Measurements from ENCODE around the gene HADH. TPM values are rescaled to one million over a fixed set of nuclear protein-coding genes. Genes with fewer than 3 reads are reported as not detected.

HADH gene
- total RNA-seq, 1 donor from 2014 or later: 33.9 TPM

- H3K9me3 Mint-ChIP-seq: no peaks in the 10 kb centered on the region
- H3K27ac Mint-ChIP-seq: no peak overlapping the region
- DNase-seq (ENCODE audit: low spot score): no peak
- intact Hi-C loops (cut with micrococcal nuclease): no loop called here
- H3K4me3 Mint-ChIP-seq: no peak overlapping the region
- peaks cover 50% of the 10 kb centered on the region for H3K36me3 Mint-ChIP-seq (ENCODE audit: low read depth)
- peaks cover 36% of the 10 kb centered on the region for H3K4me1 Mint-ChIP-seq (ENCODE audit: low read depth)
- H3K27me3 Mint-ChIP-seq (ENCODE audit: insufficient read depth): no peaks in the 10 kb centered on the region
Observed at GRCh38 chr4:108024085-108024877, 34.6 kb downstream of the HADH start.

- Mint-ChIP-seq H3K4me3 (no peak overlapping the region), H3K36me3 (ENCODE audit: low read depth) (peaks cover 45% of the 10 kb centered on the region), H3K27ac (no peak overlapping the region), H3K9me3 (no peaks in the 10 kb centered on the region), H3K27me3 (ENCODE audit: insufficient read depth) (no peaks in the 10 kb centered on the region), H3K4me1 (ENCODE audit: low read depth) (peaks cover 41% of the 10 kb centered on the region)
- DNase-seq (ENCODE audit: low spot score): no peak
- intact Hi-C loops (cut with micrococcal nuclease): no loop called here
Observed at GRCh38 chr4:108024878-108025165, 35.1 kb downstream of the HADH start.

- H3K27ac Mint-ChIP-seq: peak overlapping the region; percentile 76
- H3K9me3 Mint-ChIP-seq: peaks cover 5% of the 10 kb centered on the region
- peaks cover 48% of the 10 kb centered on the region for H3K36me3 Mint-ChIP-seq (ENCODE audit: low read depth)
- intact Hi-C loops (cut with micrococcal nuclease): no loop called here
- peak; percentile 38 for DNase-seq (ENCODE audit: low spot score)
- H3K4me1 Mint-ChIP-seq (ENCODE audit: low read depth): peaks cover 56% of the 10 kb centered on the region
- peak overlapping the region; percentile 45 for H3K4me3 Mint-ChIP-seq
- no peaks in the 10 kb centered on the region for H3K27me3 Mint-ChIP-seq (ENCODE audit: insufficient read depth)
Observed at GRCh38 chr4:108029016-108029720, 39.5 kb downstream of the HADH start.

- Mint-ChIP-seq H3K4me3 (peak overlapping the region; percentile 43), H3K27ac (peak overlapping the region; percentile 89), H3K36me3 (ENCODE audit: low read depth) (peaks cover 49% of the 10 kb centered on the region), H3K9me3 (peaks cover 5% of the 10 kb centered on the region), H3K4me1 (ENCODE audit: low read depth) (peaks cover 62% of the 10 kb centered on the region), H3K27me3 (ENCODE audit: insufficient read depth) (no peaks in the 10 kb centered on the region)
- no peak for DNase-seq (ENCODE audit: low spot score)
- intact Hi-C loops (cut with micrococcal nuclease): loop anchor here (1.0 to 5.0 kb wide), 12 partner anchors 20 to 591 kb away; partner anchors contain the start of genes HADH and RPL34
Observed at GRCh38 chr4:108029731-108030130, 40.0 kb downstream of the HADH start.

- Mint-ChIP-seq H3K36me3 (ENCODE audit: low read depth) (peaks cover 48% of the 10 kb centered on the region), H3K4me3 (peak overlapping the region; percentile 43)
Observed at GRCh38 chr4:108030332-108030731, 40.6 kb downstream of the HADH start.

GRCh38 chr4:108031427-108032083 lies 41.9 kb downstream of the HADH start:
- DNase-seq (ENCODE audit: low spot score): no peak
- intact Hi-C loops (cut with micrococcal nuclease): loop anchor here (1.0 to 5.0 kb wide), 8 partner anchors 22 to 451 kb away; partner anchors contain the start of gene HADH
- H3K4me3 Mint-ChIP-seq: peak overlapping the region; percentile 16
- H3K9me3 Mint-ChIP-seq: peaks cover 5% of the 10 kb centered on the region
- peaks cover 44% of the 10 kb centered on the region for H3K36me3 Mint-ChIP-seq (ENCODE audit: low read depth)
- H3K27me3 Mint-ChIP-seq (ENCODE audit: insufficient read depth): no peaks in the 10 kb centered on the region
- H3K4me1 Mint-ChIP-seq (ENCODE audit: low read depth): peaks cover 76% of the 10 kb centered on the region
- peak overlapping the region; percentile 95 for H3K27ac Mint-ChIP-seq

More at GRCh38 chr4:108030332-108030731, 40.6 kb downstream of the HADH start:
- H3K27ac Mint-ChIP-seq: peak overlapping the region; percentile 89
- peaks cover 68% of the 10 kb centered on the region for H3K4me1 Mint-ChIP-seq (ENCODE audit: low read depth)
- peak; percentile 69 for DNase-seq (ENCODE audit: low spot score)
- intact Hi-C loops (cut with micrococcal nuclease): loop anchor here (1.0 to 5.0 kb wide), 12 partner anchors 19 to 590 kb away; partner anchors contain the start of genes HADH and RPL34
- peaks cover 5% of the 10 kb centered on the region for H3K9me3 Mint-ChIP-seq
- H3K27me3 Mint-ChIP-seq (ENCODE audit: insufficient read depth): no peaks in the 10 kb centered on the region

- H3K4me1 Mint-ChIP-seq (ENCODE audit: low read depth): peaks cover 74% of the 10 kb centered on the region
- H3K27ac Mint-ChIP-seq: no peak overlapping the region
- H3K27me3 Mint-ChIP-seq (ENCODE audit: insufficient read depth): no peaks in the 10 kb centered on the region
- no peak for DNase-seq (ENCODE audit: low spot score)
- H3K36me3 Mint-ChIP-seq (ENCODE audit: low read depth): peaks cover 33% of the 10 kb centered on the region
- intact Hi-C loops (cut with micrococcal nuclease): loop anchor here (5.0 kb wide), 2 partner anchors 324 to 449 kb away; no protein-coding TSS in a partner anchor
- no peak overlapping the region for H3K4me3 Mint-ChIP-seq
- H3K9me3 Mint-ChIP-seq: peaks cover 5% of the 10 kb centered on the region
Observed at GRCh38 chr4:108033348-108033747, 43.7 kb downstream of the HADH start.

GRCh38 chr4:108034565-108034964 lies 44.9 kb downstream of the HADH start:
- peaks cover 5% of the 10 kb centered on the region for H3K9me3 Mint-ChIP-seq
- no peaks in the 10 kb centered on the region for H3K27me3 Mint-ChIP-seq (ENCODE audit: insufficient read depth)
- H3K4me3 Mint-ChIP-seq: peak overlapping the region; percentile 16
- H3K36me3 Mint-ChIP-seq (ENCODE audit: low read depth): peaks cover 27% of the 10 kb centered on the region
- DNase-seq (ENCODE audit: low spot score): no peak
- intact Hi-C loops (cut with micrococcal nuclease): loop anchor here (5.0 kb wide), 2 partner anchors 323 to 448 kb away; no protein-coding TSS in a partner anchor
- peak overlapping the region; percentile 77 for H3K27ac Mint-ChIP-seq
- peaks cover 65% of the 10 kb centered on the region for H3K4me1 Mint-ChIP-seq (ENCODE audit: low read depth)

- Mint-ChIP-seq H3K9me3 (peaks cover 5% of the 10 kb centered on the region), H3K4me3 (peak overlapping the region; percentile 63), H3K27me3 (ENCODE audit: insufficient read depth) (no peaks in the 10 kb centered on the region), H3K36me3 (ENCODE audit: low read depth) (peaks cover 25% of the 10 kb centered on the region), H3K4me1 (ENCODE audit: low read depth) (peaks cover 54% of the 10 kb centered on the region), H3K27ac (peak overlapping the region; percentile 85)
- DNase-seq (ENCODE audit: low spot score): no peak
- intact Hi-C loops (cut with micrococcal nuclease): no loop called here
Observed at GRCh38 chr4:108035691-108036090, 46.0 kb downstream of the HADH start.

GRCh38 chr4:108036213-108036612 lies 46.5 kb downstream of the HADH start:
- intact Hi-C loops (cut with micrococcal nuclease): no loop called here
- DNase-seq (ENCODE audit: low spot score): peak; percentile 60
- Mint-ChIP-seq H3K36me3 (ENCODE audit: low read depth) (peaks cover 25% of the 10 kb centered on the region), H3K9me3 (peaks cover 5% of the 10 kb centered on the region), H3K4me3 (peak overlapping the region; percentile 63), H3K4me1 (ENCODE audit: low read depth) (peaks cover 49% of the 10 kb centered on the region), H3K27ac (peak overlapping the region; percentile 85), H3K27me3 (ENCODE audit: insufficient read depth) (no peaks in the 10 kb centered on the region)

- no peaks in the 10 kb centered on the region for H3K27me3 Mint-ChIP-seq (ENCODE audit: insufficient read depth)
- DNase-seq (ENCODE audit: low spot score): no peak
- peaks cover 39% of the 10 kb centered on the region for H3K4me1 Mint-ChIP-seq (ENCODE audit: low read depth)
- peaks cover 17% of the 10 kb centered on the region for H3K36me3 Mint-ChIP-seq (ENCODE audit: low read depth)
- intact Hi-C loops (cut with micrococcal nuclease): no loop called here
- H3K27ac Mint-ChIP-seq: no peak overlapping the region
- H3K4me3 Mint-ChIP-seq: no peak overlapping the region
- H3K9me3 Mint-ChIP-seq: no peaks in the 10 kb centered on the region
Observed at GRCh38 chr4:108037884-108038283, 48.2 kb downstream of the HADH start.

- peaks cover 42% of the 10 kb centered on the region for H3K4me1 Mint-ChIP-seq (ENCODE audit: low read depth)
Observed at GRCh38 chr4:108042927-108043326, 53.2 kb downstream of the HADH start.

More at GRCh38 chr4:108042927-108043326, 53.2 kb downstream of the HADH start:
- no peak for DNase-seq (ENCODE audit: low spot score)
- no peak overlapping the region for H3K27ac Mint-ChIP-seq
- peaks cover 25% of the 10 kb centered on the region for H3K36me3 Mint-ChIP-seq (ENCODE audit: low read depth)
- no peaks in the 10 kb centered on the region for H3K27me3 Mint-ChIP-seq (ENCODE audit: insufficient read depth)
- intact Hi-C loops (cut with micrococcal nuclease): no loop called here
- no peak overlapping the region for H3K4me3 Mint-ChIP-seq
- no peaks in the 10 kb centered on the region for H3K9me3 Mint-ChIP-seq
